GM12872 (cell line): Measurements from ENCODE around the gene OGFOD2.

Experiments
- CTCF ChIP-seq: IDR thresholded peaks from 3 replicates; pipeline ENCODE4 v1.5.1; 2011; ENCODE audit warnings: low read depth, mild to moderate bottlenecking, low read length, moderate library complexity; ENCODE audit not compliant: insufficient read depth

Gene OGFOD2

GRCh38 chr12:122965321-122965751, 9.7 kb upstream of the OGFOD2 start:
- no peak for TF ChIP-seq CTCF

GRCh38 chr12:122965851-122966742, 8.9 kb upstream of the OGFOD2 start, which contains the start of gene ABCB9:
ABCB9 (minus strand) TSS chr12:122966463; CDS start chr12:122960235, 6,228 bp downstream.
- TF ChIP-seq CTCF: no peak

- TF ChIP-seq CTCF: no peak
Measured at GRCh38 chr12:122966743-122967550, 8.1 kb upstream of the OGFOD2 start.

- TF ChIP-seq CTCF: no peak
Measured at GRCh38 chr12:122968104-122968503, 6.9 kb upstream of the OGFOD2 start.

GRCh38 chr12:122969676-122970075, 5.4 kb upstream of the OGFOD2 start:
- no peak for TF ChIP-seq CTCF

- TF ChIP-seq CTCF: no peak
Measured at GRCh38 chr12:122974274-122974891, 661 bp upstream of the OGFOD2 start.
